Measurements from ENCODE around the gene REXO5. TPM values are rescaled to one million over a fixed set of nuclear protein-coding genes. Genes with fewer than 3 reads are reported as not detected.

The REXO5 gene
- total and polyA plus RNA-seq, 2 donors (not counting 3 experiments of a cell fraction or from before 2014, with no cell fraction given) = 2.3 to 11.5 TPM

Small RNAs within 50 kb of the gene (small RNA-seq; reads per million reads assigned to genes)
- gene RF00618 (ENCODE audit: insufficient read depth, insufficient read length, low read depth, low replicate concordance) = not detected
- not detected for gene RNU6-944P (ENCODE audit: insufficient read depth, insufficient read length, low read depth, low replicate concordance)

Other genes with a start within 250 kb of the REXO5 start
- not detected in 2 replicates for gene ACSM2B, start 230.2 kb upstream of the REXO5 start, total RNA-seq
- gene ACSM2B, start 230.2 kb upstream of the REXO5 start, polyA plus RNA-seq = 0.07 and 0.13 TPM in 2 replicates
- gene ACSM1, start 108.8 kb upstream of the REXO5 start, total RNA-seq = 0.18 TPM in 1 of 2 replicates, not detected in the other
- gene ACSM1, start 108.8 kb upstream of the REXO5 start, polyA plus RNA-seq = 0.10 and 0.12 TPM in 2 replicates
- 29.0 and 30.7 TPM in 2 replicates for gene THUMPD1, start 64.7 kb upstream of the REXO5 start, total RNA-seq
- 27.9 and 36.9 TPM in 2 replicates for gene THUMPD1, start 64.7 kb upstream of the REXO5 start, polyA plus RNA-seq
- 10.2 and 37.3 TPM in 2 replicates for gene ACSM3, start 42.5 kb upstream of the REXO5 start, total RNA-seq
- gene ACSM3, start 42.5 kb upstream of the REXO5 start, polyA plus RNA-seq = 23.7 and 33.2 TPM in 2 replicates
- 8.9 and 9.3 TPM in 2 replicates for gene ERI2, start 55 bp upstream of the REXO5 start, total RNA-seq
- 6.6 and 16.1 TPM in 2 replicates for gene ERI2, start 55 bp upstream of the REXO5 start, polyA plus RNA-seq
- gene DCUN1D3, start 93.8 kb downstream of the REXO5 start, total RNA-seq = 35.0 and 39.6 TPM in 2 replicates
- gene DCUN1D3, start 93.8 kb downstream of the REXO5 start, polyA plus RNA-seq = 8.8 and 10.4 TPM in 2 replicates
- 28.4 and 29.1 TPM in 2 replicates for gene LYRM1, start 94.2 kb downstream of the REXO5 start, total RNA-seq
- 13.8 and 20.4 TPM in 2 replicates for gene LYRM1, start 94.2 kb downstream of the REXO5 start, polyA plus RNA-seq

Measured in endothelial cell of umbilical vein (primary cell).